ENCODE results near the gene ZC3H13.
A peak's percentile ranks its signal among the peaks of the same experiment; 100 is the strongest.

ZC3H13 gene, protein sequence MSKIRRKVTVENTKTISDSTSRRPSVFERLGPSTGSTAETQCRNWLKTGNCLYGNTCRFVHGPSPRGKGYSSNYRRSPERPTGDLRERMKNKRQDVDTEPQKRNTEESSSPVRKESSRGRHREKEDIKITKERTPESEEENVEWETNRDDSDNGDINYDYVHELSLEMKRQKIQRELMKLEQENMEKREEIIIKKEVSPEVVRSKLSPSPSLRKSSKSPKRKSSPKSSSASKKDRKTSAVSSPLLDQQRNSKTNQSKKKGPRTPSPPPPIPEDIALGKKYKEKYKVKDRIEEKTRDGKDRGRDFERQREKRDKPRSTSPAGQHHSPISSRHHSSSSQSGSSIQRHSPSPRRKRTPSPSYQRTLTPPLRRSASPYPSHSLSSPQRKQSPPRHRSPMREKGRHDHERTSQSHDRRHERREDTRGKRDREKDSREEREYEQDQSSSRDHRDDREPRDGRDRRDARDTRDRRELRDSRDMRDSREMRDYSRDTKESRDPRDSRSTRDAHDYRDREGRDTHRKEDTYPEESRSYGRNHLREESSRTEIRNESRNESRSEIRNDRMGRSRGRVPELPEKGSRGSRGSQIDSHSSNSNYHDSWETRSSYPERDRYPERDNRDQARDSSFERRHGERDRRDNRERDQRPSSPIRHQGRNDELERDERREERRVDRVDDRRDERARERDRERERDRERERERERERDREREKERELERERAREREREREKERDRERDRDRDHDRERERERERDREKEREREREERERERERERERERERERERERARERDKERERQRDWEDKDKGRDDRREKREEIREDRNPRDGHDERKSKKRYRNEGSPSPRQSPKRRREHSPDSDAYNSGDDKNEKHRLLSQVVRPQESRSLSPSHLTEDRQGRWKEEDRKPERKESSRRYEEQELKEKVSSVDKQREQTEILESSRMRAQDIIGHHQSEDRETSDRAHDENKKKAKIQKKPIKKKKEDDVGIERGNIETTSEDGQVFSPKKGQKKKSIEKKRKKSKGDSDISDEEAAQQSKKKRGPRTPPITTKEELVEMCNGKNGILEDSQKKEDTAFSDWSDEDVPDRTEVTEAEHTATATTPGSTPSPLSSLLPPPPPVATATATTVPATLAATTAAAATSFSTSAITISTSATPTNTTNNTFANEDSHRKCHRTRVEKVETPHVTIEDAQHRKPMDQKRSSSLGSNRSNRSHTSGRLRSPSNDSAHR (N-terminal part only)
- total RNA-seq: 87.0 to 144 (median 120) reads per million in 4 experiments

DNA sequence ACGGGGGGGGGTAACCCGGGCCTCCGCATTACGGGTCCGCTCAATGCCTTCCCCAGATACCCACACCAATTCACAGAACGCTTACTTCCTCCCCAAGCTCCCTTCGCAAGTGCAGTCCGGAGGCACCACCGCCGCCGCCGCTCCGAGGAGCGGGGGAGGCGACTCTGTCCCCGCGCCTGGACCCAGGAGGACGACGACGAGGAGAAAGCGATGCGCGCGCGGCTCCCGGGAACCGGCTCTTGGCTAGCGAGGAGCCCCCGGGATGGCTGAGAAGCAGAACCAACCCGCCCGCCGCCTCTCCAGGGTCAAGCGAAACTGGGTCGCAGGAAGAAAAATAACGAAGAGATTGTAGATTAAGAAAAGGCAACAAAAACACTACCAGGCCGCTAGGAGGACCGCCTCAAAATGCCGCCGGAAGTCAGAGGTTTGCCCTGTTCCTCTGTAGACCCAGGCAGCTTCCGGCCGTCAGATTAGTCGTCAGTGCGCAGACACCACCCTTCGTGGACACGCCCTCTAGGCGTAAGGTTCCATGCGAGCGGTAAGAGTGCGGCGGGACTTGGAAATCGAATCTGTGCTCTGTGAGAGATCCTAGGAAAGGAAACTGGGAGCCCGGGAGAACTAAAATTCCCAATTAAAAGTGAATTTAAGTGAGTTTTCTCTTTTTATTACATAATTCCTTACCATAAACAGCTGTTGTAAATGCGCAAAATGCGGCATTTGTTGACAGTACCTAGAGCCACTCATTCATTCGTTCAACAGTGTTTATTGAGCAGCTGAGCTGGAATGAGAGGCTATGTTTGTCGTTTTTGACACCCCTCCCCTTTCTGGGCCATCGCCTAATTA lies at the start of gene ZC3H13:
TSS of gene ZC3H13 (minus strand) at position 428 of the 843 bp plus-strand sequence. CDS start 7,239 bp downstream, outside the sequence.
- DNase-seq: peak; percentile 89

DNA sequence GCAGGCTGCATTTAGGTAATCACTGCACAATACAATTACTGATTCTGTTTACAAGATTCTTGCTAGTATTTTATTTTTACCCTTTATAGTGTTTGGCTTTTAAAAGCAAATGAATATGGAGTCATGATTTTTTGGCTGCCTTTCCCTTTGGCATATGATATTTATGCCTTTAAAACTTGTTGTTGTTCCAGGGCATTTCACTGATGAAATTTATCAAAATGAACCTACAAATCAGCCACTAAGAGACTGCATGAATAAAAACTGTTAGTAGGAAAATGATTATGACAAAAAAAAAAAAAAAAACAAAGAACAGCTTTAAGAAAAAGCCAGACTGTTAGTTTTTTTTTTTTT lies 49.7 kb upstream of the ZC3H13 start:
- DNase-seq: no peak

DNA sequence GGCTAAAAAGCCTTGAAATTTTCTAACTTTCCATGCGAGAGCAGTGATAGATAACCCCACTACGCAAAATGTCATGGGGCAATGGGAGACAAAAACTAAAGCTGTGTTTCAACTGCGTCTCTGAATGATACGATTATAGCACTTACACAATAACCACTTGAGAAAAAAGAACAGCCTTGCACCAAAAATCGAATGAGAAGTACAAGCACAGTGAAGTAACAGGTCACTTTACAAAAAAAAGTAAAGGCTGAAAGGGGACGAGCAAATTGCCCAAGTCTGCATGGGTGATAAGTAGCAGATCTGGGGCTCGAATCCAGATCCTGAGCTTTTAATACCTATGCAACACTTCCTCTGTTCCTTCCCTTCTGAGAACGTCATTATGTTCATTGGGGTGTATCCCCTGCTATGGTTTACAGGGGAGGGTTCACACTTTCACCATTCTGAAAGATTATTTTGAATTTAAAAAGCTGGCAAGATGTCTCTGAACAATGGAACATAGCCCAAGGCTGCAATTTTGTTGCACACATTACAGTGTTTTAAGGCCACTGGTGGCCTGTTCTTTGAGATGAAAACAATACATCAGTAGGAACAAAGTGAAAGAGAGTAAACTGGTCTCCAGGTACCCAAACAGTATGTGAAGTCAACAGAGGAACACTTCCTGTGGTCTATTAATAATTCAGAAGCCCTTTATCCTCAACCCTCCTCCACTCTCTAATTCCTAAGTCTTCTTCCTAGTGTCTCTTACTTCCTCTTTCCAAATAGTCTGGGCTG lies 49.1 kb upstream of the ZC3H13 start:
- no peak for DNase-seq

DNA sequence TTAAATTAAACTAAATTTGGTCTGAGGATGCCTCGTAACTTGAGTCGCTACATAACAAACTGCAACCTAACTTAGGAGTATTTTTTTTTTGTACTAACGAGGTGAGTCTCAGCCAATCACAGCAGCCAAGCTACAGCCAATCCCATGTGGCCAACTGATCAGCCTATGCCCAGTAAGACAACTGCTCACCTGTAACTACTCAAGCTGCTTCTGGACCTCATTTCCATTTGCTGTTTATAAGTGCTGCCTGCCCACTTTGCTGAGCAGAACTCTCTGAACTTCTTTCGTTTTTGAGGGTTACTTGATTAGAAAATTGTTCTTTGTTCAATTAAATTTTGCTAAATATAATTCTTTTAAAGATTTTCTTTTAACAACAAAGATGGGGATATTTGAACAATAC lies 48.5 kb upstream of the ZC3H13 start:
- DNase-seq: no peak

DNA sequence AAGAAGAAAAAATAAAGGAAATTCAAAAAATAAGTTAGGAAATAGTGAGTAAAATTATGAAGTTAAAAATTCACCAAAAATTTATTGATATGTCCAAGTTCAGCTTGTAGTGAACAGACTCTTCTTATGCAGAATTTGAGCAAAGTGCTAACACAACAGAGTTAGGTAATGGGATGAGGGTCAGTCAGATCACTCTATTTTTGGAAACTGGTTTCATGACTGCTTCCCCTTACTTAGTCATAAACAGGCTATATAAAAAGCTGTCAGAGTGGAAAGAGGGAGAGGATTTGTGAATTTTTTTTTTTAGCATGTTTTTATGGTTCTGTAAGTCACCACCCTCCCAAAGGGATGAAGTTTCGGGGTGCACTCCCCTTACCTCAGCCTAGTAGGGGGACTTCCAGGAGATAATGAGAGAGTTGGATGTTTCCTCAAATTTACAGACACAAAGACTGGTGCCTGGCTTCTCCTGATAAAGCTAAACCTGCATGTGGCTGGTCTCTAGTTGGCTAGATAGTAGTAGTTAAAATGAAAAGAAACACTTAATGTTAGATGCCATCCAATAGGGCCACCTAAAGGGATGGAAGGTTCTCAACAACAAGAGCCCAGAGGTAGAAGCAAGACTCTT lies 47.8 kb upstream of the ZC3H13 start:
- DNase-seq: no peak

DNA sequence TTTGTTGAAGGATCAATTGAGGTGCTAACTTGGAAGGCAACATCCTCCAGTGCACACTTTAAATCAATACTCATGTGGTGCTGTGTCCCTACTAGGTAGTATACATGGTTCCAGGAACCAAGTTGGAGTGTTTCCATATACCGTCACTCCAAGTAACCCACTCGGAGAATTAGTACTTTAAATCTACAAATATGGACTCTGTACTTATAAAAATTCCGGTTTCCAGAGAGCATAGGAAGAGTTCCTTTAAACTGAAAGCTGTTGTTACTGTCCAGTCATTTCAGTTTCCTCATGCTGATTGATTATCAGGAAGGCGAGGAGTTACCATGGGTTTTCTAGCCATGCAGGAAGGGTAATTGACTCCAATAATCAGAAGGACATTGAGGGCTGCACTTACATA lies 45.1 kb upstream of the ZC3H13 start:
- no peak for DNase-seq

DNA sequence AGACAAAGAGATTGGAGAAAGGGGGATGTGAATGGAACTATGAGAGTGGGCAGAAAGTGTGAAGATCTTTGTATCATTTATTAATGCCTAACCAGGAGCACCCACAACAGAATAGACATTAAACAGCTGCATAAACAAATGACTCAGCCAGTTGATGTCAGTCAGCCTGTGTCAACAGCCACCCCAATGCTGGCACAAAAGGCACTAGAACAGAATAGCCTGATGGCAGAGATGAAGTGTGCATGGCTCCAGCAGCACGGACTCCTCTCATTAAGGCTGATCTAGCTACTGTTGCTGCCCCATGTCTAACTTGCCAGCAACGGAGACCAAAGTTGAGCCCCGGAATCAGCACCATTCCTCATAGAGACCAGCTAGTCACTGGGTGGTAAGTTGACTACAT lies 44.5 kb upstream of the ZC3H13 start:
- DNase-seq: no peak

DNA sequence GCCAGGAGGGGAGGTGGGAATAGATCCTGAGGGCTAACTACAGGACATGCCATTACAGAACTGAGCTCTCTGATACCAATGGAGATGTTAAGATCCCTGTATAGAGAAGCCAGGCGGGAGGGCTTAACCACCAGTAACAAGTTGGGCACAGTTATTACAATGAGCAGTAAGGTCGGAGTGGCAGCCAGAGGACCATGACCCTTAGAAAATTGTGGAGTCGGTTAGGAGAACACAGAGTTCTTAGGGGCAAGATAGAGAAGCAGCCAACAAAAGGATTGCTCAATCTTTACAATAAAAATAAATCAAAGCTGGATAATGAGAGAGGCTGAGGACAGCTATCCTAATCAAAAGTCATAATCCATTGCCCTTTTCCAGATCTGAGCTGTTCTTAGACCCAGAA lies 41.9 kb upstream of the ZC3H13 start:
- no peak for DNase-seq

DNA sequence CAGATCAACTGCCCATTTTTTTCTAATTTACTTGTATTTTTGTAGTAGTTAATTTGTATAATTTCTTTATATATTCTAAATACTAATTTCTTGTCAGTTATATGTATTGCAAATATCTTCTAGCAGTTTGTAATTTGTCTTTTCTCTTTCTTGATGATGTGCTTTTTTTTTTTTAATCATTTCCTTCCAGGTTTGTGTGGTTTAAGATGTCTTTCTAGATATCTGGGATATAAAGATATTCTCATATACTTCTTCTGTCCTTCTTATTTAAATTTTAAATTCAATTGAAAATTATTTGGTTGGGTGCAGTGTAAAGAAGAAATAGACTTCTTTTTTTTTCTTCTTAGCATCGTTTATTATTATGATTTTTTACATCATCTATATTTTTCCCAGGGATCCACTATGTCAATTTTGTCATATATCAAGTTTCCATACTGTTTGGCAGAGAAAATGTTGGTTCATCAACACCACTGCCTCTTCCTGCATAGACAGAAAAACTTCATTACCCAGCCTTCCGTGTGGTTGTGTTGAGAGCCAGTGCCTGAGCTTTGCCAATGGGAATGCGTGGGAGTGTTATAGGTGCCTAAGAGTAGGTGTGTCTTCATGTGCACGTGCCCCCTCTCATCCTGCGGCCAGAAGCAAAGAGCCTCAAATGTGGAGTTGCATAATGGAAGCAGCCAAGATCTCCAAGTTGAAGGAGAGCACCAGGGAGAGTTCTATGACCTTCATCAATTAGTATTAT lies 36.4 kb upstream of the ZC3H13 start:
- no peak for DNase-seq

DNA sequence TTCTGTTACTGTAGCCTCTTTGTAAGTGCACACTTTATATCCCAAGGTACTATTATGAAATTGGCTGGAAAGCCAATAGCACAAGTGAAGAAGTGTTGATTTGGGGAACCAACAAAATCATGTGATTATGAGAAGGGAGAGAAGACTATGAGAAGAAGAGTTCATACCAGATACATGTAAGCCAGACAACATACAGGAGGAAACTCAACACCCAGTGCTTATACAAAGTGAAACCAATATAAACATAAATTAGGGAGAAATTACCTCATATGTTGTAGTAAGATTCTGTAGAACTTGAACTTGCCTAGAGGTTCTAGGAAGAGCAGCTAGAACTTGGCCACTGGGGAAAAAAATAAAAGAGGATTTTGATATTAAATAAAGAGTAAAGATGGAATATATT lies 34.9 kb upstream of the ZC3H13 start:
- DNase-seq: no peak

DNA sequence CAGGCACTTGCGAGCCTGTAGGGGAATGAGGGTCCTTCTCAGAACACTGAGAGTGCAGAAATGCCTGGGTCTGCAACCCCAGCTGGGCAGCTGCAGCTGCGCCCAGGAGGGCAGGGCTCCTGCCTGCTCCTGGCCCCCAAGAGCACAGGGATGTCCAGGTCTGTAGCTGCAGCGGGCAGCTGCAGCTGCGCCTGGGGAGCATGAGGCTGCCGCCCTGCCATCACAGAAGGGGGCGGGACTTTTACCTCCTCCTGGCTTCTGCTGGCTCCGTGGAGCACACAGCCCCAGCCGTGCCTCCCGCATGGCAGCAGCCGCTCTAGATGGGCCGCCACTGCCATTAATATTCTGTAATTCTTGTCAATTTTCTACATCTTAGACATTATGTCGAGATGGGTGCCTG lies 34.4 kb upstream of the ZC3H13 start:
- DNase-seq: no peak

DNA sequence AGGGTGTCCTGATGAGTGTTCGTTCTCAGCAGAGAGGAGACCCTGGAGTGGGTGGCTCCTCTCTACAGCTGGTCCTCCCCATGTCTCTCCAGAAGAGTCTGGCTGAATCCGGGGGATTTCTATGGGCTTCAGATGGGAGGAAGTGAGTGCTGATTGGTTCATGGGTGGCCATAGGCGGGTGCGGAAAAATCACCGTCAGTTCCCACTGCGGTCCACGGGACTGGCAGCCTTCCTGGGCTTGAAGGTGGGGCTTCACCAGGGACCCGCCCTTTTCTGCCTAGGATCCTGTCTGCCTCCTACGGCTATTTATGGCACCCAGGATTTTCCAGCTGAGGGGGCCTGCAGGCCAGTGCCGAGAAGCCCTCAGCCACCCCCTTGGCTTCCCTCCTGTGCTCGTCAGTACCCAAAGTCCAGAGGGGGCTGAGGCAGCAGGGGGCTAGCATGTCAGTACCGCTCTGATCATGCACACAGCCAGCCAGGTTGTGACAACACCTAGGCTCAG lies 33.9 kb upstream of the ZC3H13 start:
- DNase-seq: no peak

DNA sequence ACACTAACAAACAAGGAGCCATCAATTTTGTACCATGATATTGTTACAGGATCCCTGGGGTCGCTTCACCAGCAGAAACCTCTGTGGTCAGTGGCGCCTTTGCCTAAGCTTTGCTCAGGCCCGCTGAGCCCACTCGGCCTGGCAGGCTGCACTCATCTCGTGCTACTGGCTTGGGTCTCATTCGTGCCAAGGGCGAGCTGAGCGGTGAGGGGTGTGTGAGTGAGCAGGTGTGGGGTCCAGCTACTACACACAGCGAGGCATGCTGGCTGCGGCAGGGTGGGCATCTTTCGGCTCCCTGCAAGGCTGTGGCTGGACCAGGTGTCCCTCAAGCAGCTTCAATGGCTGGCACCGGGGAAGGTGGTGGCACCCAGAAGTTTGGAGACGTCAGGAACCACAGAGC lies 33.2 kb upstream of the ZC3H13 start:
- no peak for DNase-seq

DNA sequence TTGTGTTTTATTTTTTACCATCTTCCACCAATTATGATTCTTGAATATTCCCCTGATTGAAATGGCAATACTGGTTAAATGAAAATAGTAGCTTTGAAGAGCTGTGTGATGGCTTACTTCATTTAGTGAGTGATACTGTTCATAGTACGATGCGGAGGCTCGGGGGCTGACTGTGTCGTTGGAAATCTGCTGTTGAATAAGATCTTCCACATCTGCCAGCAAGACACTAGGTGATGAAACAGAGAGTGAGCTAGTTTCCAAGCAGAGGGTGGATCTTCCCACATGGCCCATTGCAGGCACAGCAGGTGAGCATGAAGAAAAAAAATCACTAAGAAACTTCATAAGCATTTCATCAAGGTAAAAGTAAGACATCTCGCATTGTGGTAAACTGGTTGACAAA lies 29.8 kb upstream of the ZC3H13 start:
- DNase-seq: no peak

DNA sequence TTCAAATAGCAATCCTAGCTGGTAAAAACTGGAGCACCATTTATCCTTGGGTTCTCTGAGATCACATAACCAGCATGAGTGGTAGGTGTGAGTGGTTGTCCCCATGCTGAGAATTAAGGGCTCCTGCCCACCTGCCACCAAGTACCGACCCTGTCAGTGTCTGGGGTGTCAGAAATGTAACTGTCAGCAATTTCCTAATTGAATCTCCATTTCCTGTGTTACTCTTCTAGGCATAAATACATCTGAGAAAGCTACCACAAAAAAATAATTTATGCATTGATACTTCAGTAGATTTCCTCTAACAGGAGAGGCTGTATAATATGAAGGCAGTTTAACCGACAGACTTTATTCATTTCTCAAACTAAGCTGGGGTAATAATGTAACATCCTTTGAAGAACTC lies 27.2 kb upstream of the ZC3H13 start:
- no peak for DNase-seq

DNA sequence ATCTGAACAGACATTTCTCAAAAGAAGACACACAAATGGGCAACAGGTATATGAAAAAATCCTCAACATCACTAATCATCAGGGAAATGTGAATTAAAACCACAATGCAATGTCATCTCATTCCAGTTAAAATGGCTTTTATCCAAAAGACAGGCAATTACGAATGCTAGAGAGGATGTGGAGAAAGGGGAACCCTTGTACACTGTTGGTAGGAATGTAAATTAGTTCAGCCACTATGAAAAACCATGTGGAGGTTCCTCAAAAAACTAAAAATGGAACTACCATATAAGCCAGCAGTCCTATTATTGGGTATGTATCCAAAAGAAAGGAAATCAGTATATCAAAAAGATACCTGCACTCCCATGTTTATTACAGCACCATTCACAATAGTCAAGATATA lies 24.7 kb upstream of the ZC3H13 start:
- DNase-seq: no peak

DNA sequence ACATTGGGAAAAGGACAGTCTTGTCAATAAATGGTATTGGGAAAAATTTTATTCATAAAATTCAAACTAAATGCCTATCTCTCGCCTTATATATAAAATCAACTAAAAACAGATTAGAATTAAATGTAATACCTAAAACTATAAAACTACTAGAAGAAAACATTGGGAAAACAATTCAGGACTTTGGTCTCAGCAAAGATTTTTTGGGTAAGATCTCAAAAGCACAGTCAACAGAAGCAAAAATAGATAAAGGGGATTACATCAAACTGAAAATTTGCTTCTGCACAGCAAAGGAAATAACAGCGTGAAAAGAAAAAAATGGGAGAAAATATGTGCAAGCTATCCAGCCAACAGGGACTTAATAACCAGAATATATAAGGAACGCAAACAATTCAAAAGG lies 24.3 kb upstream of the ZC3H13 start:
- no peak for DNase-seq

DNA sequence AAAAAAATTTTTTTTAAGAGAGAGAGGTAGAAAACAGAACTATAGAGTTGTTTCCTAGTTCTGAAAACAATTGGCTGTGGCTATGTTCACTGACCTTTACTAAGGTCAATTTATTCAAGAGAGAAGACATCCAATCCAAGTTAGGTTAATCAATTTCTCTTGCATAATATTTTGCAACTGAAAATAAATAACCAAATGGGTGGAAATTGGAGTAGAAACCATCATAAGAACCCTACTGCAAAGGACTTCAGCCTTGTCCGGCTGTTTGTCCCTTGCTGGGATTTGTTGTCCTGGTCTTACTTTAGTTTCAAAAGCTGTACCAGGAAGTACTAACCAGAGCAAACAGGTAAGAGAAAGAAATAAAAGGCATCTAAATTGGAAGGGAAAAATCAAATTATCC lies 23.3 kb upstream of the ZC3H13 start:
- DNase-seq: no peak

DNA sequence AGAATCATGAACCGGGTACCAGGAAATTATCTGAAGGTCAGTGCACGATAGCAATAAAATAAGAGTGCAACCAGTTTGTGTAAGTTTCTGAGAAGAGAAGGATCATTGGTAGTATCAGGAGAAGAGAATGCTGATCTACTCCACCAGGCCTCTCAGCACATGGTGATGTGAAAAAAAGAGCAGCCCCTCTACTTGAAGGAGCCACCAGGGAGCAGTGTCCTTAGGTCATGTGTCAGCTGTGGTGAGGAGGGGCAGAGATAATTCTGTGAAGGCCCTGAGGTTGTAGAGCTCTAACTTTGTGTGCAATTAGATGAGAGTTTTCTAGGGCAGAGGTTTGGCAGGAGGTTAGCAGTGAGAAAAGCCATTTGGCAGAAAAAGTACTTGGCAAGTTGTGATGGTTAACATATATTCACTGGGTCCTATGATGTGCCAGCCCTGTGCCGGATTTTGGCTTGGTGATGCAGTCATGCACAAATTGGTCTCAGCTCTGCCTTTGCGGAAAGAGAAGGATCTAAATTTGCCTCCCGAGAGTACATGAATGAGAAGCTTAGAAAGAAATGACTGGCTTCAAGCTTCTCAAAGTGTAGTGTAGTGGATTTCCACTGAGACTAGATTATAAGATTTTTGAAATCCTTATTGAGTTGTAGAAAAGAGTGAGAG lies 19.2 kb upstream of the ZC3H13 start:
- no peak for DNase-seq

DNA sequence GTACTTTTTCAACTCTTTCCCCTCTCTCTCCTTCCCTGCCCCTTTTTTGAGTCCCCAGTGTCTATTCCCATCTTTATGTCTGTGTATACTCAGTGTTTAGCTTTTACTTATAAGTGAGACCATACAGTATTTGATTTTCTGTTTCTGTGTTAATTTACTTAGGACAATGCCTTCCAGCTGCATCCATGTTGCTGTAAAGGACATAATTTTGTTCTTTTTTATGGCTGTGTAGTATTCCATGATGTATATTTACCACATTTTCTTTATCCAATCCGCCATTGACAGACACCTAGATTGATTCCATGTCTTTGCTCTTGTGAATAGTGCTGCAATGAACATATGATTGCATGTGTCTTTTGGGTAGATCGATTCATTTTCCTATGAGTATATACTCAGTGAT lies 10.7 kb upstream of the ZC3H13 start:
- no peak for DNase-seq
